ENCODE data around the gene SLC25A11. TPM values are rescaled to one million over a fixed set of nuclear protein-coding genes. Genes with fewer than 3 reads are reported as not detected.
A peak's percentile ranks its signal among the peaks of the same experiment; 100 is the strongest.

SLC25A11 gene
- total RNA-seq (2021; ENCODE audit: unreplicated experiment) (75.1 TPM), Bru-seq, nascent RNA (percentile 83 among the genes with signal in this experiment), BruChase-seq, experiment 1, labeled RNA remaining after a 6-hour chase (percentile 93 among the genes with signal in this experiment), BruChase-seq, experiment 2, labeled RNA remaining after a 2-hour chase (percentile 89 among the genes with signal in this experiment)
- polyA plus RNA-seq (2012): 78.4 and 79.1 TPM in 2 replicates
- long read RNA-seq, transcript SLC25A11-201 (8 exons, 1,897 nt): major isoform, 133 of 179 reads
- long read RNA-seq, partial matches to known transcripts: 1 of 179 reads
- long read RNA-seq, other reads (novel, unspliced or antisense): 41 of 179 reads

- RAD21 ChIA-PET (ENCODE audit: low non-redundant PET in 1 of 2, low total read pairs in 2 of 2, uncharacterized antibody in 2 of 2, unreplicated experiment in 2 of 2): interaction anchor here (1.5 to 2.1 kb wide), 3 partner anchors 27 to 31 kb away, joined by 6 to 11 read pairs (median 8); partner anchors contain the start of gene SPAG7 (in 2 of the 2)
- Histone ChIP-seq H3K9me3 (ENCODE audit: control insufficient read depth in 1 of 2, insufficient read depth in 1 of 2, low read depth in 1 of 2, low read length in 2 of 2) (no peaks in the 10 kb centered on the region), H3K4me3 (replicated peaks in 1 of 2; ENCODE audit: low read depth in 1 of 2, low read length in 2 of 2) (peak within 1 kb of the TSS; percentile 86 to 93), H3K27ac (ENCODE audit: low read depth, low read length) (peak within 1 kb of the TSS; percentile 95), H3K9ac (ENCODE audit: low read length) (peak within 1 kb of the TSS; percentile 96), H3K79me2 (ENCODE audit: insufficient read depth, low read length) (peaks cover 65% of the 10 kb centered on the region), H4K20me1 (ENCODE audit: insufficient read depth) (no peaks in the 10 kb centered on the region; the same call in 1 of the 2 replicates), H3K9me2 (ENCODE audit: insufficient read depth) (no peaks in the 10 kb centered on the region), H3K4me2 (ENCODE audit: low read length) (peak within 1 kb of the TSS; percentile 100), H3K36me3 (ENCODE audit: control insufficient read depth in 1 of 2, insufficient read depth in 2 of 2, low read length in 2 of 2) (peaks cover 5 to 28% of the 10 kb centered on the region in 2 experiments; a peak in 2 of 4 replicates), H3K27me3 (ENCODE audit: insufficient read depth, low read length) (no peaks in the 10 kb centered on the region), H3K4me1 (ENCODE audit: control insufficient read depth in 1 of 2, insufficient read depth in 2 of 2, low read length in 2 of 2) (peaks cover 10 to 38% of the 10 kb centered on the region in 2 experiments), H2AFZ (ENCODE audit: low read depth, low read length, poor library complexity, severe bottlenecking) (no peak within 1 kb of the TSS)
- CTCF ChIA-PET: interaction anchor here (0.6 to 2.4 kb wide), 9 partner anchors 9 to 230 kb away, joined by 3 to 15 read pairs (median 3); partner anchors contain the start of genes ARRB2, CHRNE, PFN1 and SPAG7
- POLR2A ChIA-PET: interaction anchor here (0.7 to 2.1 kb wide), 12 partner anchors 8 to 230 kb away, joined by 3 to 30 read pairs (median 4); partner anchors contain the start of genes ARRB2, CAMTA2, ENO3 and PFN1
- intact Hi-C loops (cut with micrococcal nuclease): loop anchor here (1.0 kb wide), 2 partner anchors 8 to 27 kb away; partner anchors contain the start of genes PFN1 and SPAG7
- ATAC-seq: peak; percentile 85
- no TSS peak for BruUV-seq (replicated peaks)
- TF ChIP-seq SP1 (IDR thresholded peaks at IDR 0.05; ENCODE audit: low read depth) (peak; percentile 60), POLR2AphosphoS5 (IDR thresholded peaks at IDR 0.05; ENCODE audit: low read depth, low read length) (peak; percentile 84), EZH2phosphoT487 (IDR thresholded peaks at IDR 0.05; ENCODE audit: borderline replicate concordance) (no peak), YY1 (IDR thresholded peaks at IDR 0.05; ENCODE audit: extremely low read depth, insufficient replicate concordance, low read depth, low read length) (peak; percentile 77), FOSL1 (IDR thresholded peaks at IDR 0.05; ENCODE audit: low read depth) (no peak), ZBTB33 (IDR thresholded peaks at IDR 0.05; ENCODE audit: extremely low read depth, insufficient replicate concordance, low read length) (peak; percentile 100), SIN3A (IDR thresholded peaks at IDR 0.05; ENCODE audit: low read depth) (peak; percentile 83), POLR2A (IDR thresholded peaks at IDR 0.05; ENCODE audit: borderline replicate concordance, extremely low read depth, insufficient read depth, insufficient read length) (peak; percentile 91), REST (IDR thresholded peaks at IDR 0.05; ENCODE audit: low read depth) (no peak), SRF (IDR thresholded peaks at IDR 0.05; ENCODE audit: low read depth) (no peak), TCF7L2 (IDR thresholded peaks at IDR 0.05; ENCODE audit: borderline replicate concordance, extremely low read depth, insufficient read depth, insufficient read length) (no peak)
- DNase-seq (ENCODE audit: low read depth, low spot score): peak; percentile 100
Observed at GRCh38 chr17:4939796-4940554, at the start of gene SLC25A11, which contains the start of gene RNF167. Gene SLC25A11 (minus strand): TSS chr17:4940046. CDS start chr17:4939910, 136 bp downstream. Gene RNF167 (plus strand): TSS chr17:4940268. CDS start chr17:4940910, 642 bp downstream.
